ENCODE results near the gene CNOT1.
"Not testable (repeated sequence)": the region's sequence is repeated elsewhere in the genome, so short reads cannot be mapped to it uniquely, and the experiment has no call there.

CNOT1 gene

DNA sequence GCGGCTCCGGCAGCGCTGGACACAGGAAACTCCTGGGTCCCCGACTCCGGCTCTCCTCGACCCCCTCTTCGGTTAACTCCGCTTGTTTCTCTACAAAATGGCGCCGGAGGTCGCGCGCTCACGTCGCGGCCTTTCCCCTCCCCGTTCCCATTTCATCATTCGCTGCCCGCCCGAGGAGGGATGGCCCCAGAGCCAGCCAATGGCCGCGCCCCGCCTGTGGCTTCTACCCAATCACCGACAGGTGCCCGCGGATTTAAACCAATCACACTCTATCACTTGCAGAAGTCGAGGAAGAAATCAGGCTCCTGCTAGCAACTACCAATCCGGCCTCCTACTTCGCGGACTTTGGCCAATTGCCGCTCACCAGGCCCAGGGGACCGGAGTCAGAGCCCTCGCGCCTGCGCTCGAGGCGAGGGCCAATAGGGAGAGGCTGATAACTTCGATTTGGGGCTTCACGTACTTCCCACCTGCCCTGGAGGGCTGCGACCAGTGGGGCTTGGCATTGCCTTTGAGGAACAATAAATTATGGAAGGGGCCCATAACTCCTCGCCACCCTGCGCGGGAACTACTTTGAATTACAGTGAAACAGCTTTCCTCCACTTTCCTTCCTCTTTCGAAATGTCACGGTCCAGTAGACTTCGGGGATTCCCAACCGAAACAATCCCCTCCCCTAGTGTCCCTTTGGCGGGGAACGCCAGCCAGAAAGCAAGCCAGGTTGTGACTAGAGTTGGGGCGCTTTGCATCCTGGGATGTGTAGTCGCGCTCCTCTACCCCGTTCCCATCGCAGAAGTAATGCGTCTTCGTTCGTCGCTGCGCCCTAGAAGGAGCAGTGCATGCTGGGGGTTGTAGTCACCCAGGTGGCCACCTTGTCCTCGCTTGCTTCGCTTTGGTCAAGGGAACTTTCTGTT lies at the start of gene CNOT1:
CNOT1 (minus strand) TSS at position 94 of the 908 bp plus-strand sequence. CDS start 30,489 bp downstream, outside the sequence.
- peak; percentile 97 for DNase-seq (ENCODE audit: low spot score)

DNA sequence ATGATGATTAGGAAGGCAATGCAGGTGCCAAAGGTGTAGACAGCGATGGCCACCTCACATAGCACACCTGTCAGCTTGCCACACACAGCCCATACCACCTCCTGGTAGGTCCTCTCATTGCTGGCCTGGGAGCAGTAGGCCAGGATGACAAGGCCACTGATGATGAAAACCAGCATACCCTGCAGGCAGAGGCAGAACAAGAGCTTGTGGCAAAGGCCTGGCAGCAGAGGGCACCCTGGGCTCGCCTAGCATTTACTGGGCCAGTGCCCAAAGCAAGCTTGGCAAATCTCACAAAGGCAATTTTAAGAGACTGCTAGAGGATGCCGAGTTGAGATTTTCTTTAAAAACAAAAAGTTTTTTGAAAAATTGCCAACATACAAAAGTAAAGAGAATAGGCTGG lies 49.1 kb upstream of the CNOT1 start:
- no peak for DNase-seq (ENCODE audit: low spot score)

DNA sequence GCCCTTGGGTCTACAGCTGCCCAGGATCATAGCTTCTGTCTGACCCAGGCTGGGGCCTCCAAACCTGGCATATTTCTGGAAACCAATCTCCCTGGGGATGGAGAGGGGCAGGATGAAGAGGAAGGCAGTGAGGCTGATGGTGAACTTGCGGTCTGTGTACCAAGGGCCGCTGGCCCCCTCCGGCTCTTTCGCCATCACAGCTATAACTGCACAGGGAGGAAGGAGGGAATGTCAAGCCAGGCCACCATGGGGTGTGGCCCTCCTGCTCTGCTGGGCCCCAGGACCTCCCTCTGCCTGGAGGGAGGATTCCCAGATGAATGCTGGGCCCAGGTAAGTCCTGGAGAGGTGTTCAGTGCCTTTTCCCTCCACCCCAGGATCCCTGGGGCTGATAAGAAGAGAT lies 48.6 kb upstream of the CNOT1 start:
- no peak for DNase-seq (ENCODE audit: low spot score)

DNA sequence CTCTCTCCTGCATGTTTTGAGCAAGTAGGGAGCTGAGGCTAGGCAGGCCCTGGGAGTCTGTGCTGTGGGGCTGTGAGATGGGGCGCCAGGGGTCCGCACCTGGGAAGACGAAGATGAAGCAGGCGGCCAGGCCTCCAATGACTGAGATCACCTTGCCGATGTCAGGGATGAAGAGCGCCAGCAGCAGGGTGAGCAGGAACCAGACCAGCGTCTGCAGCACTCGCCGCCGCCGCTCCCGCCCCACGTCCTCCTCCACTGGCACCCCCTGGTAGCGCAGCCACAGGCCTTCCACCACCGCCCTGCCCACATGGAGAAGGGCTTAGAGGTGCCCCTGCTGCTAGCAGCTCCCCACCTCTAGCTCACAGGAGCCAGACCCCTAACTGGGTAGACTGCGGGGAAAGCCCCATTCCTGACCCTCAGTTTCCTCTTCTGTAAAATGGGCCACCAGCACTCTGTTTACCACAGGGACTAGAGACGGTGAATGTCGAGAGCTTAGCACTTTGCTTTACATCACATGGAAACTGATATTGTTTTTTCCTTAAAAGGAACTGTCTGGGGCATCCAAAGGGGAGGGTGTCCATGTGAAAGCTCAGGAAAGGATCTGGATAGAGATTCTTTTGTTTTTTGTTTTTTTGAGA lies 41.4 kb upstream of the CNOT1 start:
- no peak for DNase-seq (ENCODE audit: low spot score)

DNA sequence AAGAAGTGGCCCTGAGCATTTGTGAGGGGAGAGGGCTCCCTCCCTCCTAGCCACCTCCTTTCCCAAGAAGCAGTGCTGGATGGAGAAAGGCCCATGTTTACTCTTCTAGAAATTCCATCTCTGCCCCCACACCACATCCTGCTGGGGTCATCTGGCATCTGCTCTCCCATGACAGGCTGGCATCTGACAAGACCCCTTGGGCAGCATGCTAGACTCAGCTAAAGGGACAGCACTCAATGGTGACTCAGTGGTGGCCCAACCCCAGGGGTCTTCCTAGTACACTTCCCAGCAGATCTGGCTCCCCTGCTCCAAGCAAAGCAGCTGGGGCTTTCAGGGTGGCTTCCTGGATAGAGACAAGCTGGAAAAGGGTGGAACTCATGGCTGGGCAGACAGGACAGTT lies 40.6 kb upstream of the CNOT1 start:
- no peak for DNase-seq (ENCODE audit: low spot score)

DNA sequence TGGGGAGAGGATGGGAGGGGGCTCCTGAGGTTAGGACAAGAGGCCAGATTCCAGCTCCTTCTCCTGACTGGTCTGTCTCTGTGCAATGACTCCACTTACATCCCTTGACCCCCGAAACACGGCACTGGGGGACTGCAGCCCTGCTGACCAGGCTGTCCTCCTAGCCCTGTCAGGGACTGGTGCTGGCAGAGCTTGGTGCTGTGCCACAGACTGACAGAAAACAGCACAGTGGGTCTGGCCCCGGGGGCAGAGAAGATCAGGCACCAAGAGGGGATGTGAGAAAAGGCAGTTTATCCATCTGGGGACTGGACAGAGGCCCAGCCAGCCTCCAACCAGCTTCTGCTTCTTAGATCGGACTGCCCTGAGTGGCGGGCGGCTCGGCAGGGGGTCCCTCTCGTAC lies 35.6 kb upstream of the CNOT1 start:
- DNase-seq (ENCODE audit: low spot score): no peak

DNA sequence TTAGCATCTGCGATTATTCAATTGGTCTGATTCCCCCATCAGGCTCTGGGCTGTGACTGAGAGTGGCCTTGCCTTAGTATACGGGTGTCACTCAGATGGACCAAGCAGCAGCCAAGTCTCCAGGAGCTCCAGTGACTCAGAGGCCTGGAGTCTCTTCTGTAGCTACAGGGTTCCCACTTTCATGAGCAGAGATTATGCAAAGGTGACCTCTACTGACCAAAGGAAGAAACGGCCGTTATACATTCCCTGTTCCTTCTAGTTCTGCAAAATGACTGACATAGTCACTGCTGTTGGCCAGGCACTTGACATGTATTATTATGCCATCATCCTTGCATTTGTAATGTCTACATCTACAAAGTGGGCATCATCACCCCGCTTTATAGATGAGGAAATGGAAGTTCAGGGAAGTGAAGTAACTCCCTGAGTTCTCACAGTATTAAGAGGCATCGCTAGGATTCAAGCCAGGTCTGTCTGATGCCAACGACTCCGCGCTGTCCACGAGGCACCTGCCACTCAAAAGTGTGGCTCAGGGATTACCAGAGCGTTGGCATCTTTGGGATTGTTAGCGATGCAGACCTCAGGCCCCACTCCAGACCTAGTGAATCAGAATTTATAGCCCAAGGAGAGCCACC lies 31.7 kb upstream of the CNOT1 start:
- DNase-seq (ENCODE audit: low spot score): peak; percentile 86

DNA sequence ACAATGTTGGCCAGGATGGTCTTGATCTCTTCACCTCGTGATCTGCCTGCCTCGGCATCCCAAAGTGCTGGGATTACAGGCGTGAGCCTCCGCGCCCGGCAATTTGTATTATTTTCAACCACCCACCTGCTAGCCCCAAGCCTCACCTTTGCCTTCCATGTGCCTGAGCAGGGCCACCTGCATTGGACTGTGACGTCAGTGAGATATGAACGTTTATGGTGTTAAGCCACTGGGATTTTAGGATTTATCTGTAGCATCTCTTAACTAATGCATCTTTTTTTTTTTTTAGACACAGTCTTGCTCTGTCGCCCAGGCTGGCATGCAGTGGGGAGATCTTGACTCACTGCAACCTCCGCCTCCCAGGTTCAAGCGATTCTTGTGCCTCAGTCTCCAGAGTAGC lies 30.3 kb upstream of the CNOT1 start:
- DNase-seq (ENCODE audit: low spot score): not testable (repeated sequence)

DNA sequence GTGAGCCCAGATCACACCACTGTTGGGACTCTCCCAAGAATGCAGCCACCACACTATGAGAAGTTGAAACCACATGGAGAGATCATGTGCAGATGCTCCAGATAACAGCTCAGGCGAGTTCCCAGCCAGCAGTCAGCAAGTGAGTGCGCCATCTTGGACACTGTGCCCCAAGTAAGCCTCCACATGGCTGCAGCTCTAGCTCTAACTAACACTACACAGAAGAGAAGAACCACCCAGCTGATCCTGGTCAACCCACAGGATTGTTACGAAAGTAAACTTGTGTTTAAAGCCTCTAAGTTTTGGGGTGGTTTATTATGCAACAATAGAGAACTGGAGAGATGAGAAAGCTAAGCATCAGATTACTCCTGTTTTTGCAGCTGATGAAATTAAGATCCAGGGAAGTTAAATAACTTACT lies 29.2 kb upstream of the CNOT1 start:
- no peak for DNase-seq (ENCODE audit: low spot score)

DNA sequence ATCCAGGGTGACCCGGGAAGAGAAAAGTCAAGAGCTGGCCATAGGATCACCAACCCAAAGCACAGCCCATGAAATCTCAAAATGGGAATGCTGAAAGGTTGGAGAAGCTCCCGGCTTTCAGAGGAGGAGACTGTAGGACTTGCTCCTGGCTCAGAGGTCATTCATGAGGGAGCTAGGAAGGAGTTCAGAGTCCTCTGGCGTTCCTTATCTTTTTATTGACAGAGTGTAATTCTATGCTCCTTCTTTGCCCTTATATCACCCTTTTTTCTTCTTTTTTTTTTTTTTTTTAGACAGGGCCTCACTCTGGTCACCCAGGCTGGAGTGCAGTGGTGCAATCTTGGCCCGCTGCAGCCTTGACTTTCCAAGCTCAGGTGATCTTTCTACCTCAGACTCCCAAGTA lies 27.3 kb upstream of the CNOT1 start:
- no peak for DNase-seq (ENCODE audit: low spot score)

DNA sequence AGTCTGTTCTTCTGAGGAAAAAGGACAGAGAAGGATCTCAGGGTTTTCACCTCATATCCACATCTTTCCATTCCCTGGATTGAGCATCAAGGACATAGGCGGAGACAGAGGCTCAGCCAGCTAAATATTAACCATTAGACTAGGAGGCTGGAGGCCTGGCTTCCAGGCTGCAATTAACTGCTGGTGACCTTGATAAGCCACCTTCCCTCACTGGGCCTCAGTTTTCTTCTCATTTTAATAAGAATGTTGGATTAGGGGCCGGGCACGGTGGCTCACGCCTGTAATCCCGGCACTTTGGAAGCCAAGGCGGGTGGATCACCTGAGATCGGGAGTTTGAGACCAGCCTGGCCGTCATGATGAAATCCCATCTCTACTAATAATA lies 25.6 kb upstream of the CNOT1 start:
- no peak for DNase-seq (ENCODE audit: low spot score)

DNA sequence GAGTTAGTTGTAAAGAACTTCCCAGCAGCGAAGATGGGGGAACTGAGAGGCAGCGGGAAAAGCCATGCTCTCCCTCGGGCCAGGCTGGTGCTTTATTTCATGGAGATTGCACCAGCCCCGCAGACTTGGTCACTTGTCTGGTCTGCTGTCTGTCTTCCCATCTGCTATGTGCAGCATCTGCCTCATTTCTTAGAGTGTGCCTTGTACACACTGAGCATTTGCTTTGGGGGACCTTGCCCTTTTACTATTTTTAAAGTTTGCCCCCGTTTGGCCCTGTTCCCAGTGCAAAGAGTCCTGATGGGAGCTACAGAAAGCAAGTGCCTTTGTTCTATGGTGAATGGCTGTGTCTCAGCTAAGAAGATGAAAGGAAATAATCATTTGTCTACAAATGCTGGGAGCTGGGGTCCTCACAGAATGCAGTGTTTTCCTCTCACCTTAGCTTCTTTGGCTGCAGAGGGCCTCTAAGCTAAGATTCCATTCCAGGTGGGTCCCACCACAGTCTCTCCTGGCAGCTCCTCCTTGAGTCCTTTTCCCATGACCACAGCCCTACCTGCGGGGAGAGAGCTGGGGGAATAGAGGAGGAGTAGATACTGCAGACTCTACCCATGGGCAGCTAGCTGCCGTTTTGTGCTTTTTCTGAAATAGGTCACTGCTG lies 25.1 kb upstream of the CNOT1 start:
- DNase-seq (ENCODE audit: low spot score): no peak

DNA sequence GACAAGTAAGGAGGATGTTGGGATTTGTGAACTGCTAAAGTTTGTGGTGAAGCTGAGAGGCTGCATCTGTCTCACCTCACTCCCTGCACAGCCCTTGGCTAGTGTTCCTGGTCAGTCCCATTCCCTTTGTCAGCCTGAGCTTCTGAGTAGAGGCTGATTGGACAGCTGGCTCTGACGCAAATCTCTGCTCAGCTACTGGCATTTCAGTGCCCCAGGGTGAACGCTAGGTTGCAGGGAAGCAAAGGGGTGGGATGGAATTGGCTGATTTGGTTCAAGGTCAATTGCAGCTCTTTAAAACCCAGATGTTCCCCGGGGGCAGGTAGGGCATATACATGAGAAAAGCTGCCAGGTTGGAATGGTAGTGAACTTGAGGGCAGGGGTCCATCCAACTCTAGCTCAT lies 23.1 kb upstream of the CNOT1 start:
- DNase-seq (ENCODE audit: low spot score): no peak

DNA sequence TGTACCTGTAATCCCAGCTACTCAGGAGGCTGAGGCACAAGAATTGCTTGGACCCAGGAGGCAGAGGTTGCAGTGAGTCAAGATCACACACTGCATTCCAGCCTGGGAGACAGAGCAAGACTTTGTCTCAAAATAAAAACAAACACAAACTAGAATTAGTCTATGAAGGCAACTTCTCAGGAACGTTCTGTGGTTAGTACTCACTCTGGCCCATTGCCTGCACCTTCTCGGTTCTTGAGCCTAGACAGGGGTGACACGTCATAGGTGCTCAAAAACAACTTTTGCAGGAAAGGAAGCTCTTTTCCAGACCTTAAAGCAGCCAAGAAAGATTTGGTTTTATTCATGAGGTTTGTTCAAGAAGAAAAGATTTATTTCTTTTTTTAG lies 22.3 kb upstream of the CNOT1 start:
- no peak for DNase-seq (ENCODE audit: low spot score)

DNA sequence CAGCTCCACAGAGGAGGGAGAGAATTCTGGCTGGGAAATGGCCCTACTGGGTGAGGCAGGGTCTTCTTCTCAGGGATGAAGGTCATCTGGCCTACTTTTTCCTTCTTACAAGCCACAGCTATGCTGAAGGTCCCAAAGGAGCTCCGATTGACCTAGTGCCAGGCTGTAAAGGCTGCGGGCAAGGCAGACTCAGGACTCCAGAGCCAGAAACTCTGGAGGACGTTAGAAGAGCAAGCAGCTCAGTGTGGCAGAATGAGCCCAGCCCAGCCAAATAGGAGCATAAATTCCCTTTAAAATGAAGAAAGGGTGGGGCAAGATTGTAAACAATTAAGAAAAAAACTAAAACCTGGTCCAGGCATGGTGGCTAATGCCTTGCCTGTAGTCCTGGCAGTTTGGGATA lies 20.1 kb upstream of the CNOT1 start:
- DNase-seq (ENCODE audit: low spot score): no peak

DNA sequence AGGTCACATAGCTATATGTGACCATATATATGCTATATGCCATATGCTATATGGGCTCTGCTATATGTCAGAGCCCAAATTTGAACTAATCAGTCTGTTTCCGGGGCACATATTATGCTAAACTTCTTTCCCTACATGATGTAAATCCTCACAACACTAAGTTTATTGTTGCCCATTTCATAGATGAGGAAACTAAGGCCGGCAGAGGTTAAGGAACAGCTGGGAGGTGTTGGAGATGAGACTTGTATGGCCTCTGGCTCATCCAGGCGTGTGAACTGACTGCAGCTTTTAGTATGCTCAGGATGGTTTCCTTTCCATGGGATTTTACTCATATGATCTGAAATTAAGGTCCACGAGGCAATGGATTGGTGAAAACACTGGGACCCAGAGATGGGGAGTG lies 17.5 kb upstream of the CNOT1 start:
- DNase-seq (ENCODE audit: low spot score): no peak

DNA sequence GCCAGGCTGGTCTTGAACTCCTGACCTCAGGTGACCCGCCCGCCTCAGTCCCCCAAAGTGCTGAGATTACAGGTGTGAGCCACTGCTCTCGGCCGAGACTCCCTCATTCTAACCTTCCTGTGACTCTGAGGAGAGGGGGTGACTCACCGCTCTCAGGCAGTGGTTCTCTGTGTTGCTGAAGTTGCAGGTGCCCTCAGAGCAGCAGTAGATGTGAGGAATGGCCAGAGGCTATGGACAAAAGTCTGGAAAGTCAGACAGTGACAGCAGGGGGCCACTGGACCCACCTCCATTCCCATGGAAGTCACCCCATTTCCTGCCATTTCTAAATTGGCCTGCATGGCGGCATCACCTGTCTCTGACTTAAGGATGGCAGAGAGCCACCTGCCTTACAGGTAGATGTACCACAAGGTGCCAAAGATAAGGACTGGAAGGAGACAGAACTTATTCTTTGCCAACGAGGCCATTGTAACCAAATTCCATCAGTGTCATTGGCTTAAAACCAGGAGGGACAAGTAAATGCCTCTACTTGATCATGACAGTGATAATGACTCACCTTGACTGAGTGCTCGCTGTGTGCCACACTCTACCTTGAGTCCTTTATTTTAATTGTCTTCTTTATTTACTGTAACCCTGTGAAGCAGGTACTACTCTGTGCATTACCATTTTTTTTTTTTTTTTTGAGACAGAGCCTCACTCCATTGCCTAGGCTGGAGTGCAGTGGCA lies 15.3 kb upstream of the CNOT1 start:
- no peak for DNase-seq (ENCODE audit: low spot score)

DNA sequence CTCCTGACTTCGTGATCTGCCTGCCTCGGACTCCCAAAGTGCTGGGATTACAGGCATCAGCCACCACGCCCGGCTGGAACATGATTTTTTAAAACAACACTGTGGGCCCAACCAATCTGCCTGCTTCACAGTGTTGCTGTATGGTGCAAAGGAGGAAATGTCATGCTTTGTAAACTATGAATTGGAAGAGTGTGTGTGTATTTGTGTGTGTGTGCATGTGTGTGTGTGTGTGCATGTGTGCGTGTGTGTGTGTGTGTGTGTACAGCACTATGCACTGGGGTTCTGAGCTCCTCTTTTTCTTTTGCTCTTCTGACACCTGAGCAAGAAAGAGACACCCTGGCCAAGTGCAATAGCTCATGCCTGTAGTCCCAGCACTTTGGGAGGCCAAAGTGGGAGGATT lies 14.5 kb upstream of the CNOT1 start:
- no peak for DNase-seq (ENCODE audit: low spot score)

DNA sequence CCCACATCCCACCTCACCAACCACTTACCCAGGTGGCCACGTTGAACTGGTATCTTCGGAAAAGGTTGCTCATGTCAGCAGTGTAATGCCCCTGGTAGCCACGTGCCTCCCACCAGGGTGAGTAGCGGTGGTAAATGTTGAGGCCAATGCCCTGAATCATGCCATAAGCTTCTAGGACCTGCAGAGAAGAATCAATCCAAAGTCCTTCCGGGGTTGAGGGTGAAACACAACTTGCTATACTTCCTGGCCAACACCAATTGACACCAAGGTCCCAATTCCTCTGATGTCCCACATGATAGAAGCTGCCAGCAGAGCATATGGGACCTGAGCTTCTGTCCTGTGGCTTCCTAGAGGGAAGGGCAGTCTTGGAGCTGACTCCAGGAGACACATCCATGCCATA lies 11.3 kb upstream of the CNOT1 start:
- DNase-seq (ENCODE audit: low spot score): no peak

DNA sequence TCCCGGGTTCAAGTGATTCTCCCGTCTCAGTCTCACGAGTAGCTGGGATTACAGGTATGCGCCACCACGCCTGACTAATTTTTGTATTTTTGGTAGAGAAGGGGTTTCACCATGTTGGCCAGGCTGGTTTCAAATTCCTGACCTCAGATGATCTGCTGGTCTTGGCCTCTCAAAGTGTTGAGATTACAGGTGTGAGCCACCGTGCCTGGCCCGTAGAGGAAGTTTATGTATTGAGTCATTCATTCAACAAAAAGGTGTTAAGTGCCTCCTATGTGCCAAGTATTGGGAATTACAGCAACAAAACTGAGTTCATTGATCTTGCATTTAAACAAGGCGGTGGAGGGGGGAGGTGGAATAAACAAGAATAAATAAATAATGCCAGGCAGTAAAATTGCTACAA lies 10.2 kb upstream of the CNOT1 start:
- no peak for DNase-seq (ENCODE audit: low spot score)

DNA sequence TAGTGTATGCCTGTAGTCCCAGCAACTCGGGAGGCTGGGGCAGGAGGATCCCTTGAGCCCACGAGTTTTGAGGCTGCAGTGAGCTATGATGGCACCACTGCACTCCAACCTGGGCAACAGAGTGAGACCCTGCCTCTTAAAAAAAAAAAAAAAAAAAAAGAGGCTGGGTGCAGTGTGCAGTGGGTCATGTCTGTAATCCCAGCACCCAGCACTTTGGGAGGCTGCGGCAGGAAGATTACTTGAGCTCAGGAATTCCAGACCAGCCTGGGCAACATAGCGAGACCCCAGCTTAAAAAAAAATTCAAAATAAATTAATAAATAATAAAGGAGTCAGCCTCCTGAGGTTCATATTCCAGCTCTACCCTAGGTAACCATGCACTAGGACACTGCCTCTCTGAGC lies 9.6 kb upstream of the CNOT1 start:
- no peak for DNase-seq (ENCODE audit: low spot score)

All from kidney capillary endothelial cell (primary cell).